Suppressor macrophage treated with lipopolysaccharide for 4 hours (primary cell): ENCODE results near the gene PADI2.
"Not testable (repeated sequence)": the region's sequence is repeated elsewhere in the genome, so short reads cannot be mapped to it uniquely, and the experiment has no call there.

Experiments
- DNase-seq: peaks from one replicate; pipeline ENCODE4 v3.0.0-alpha.2; 2020

The PADI2 gene

DNA sequence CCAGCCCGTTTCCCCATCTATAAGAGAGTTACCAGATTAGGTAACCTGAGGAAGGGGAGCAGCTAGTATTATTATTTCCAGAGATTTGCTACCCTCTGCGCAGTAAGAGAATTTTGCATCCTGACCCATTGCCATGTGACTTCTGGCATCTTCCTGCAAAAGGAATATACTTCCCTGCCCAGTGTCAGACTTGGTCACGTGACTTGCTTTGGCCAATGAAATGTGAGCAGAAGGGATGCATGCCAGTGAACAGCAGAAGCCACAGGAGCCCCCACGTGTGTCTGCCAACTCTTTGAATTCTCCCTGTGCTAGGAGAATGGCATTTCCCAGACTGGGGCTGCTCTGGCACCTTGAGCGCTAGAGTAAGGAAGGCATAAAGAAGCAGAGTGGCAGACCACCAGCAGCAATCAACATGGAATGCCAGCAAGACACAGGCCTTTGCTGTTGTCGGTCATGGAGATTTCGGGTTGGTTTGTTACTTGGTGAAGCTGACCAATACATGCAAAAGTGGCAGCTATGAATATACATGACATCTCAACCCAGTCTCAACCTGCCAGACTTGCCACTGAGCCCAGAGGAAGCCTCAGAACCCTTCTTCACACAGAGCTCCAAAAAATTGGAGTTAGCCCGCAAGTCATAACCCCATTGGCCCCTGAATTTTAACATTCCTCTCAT is 39.0 kb downstream of the PADI2 start:
- DNase-seq, result no peak

GRCh38 chr1:17078991-17079868 is 40.0 kb downstream of the PADI2 start:
- peak; percentile 57 for DNase-seq

- DNase-seq, result peak; percentile 71
Measured at GRCh38 chr1:17075470-17076255, 43.6 kb downstream of the PADI2 start.

DNA sequence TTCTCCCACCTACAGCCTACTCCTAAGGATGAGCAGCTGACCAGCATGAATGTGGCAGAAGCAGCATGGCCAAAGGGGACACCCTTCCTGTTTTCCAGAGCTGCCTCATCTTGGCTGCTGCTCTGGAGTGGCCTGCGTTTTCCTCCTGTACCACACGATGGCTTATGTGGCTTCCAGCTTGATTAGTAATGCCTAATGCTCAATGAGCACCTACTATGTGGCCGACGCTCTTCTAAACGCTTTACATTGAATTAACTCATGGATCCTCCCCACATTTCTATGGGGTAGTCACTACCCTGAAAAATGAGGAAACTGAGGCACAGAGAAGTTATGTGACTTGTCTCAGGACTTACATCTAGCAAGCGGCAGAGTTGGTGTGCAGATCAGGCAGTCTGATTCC is 47.5 kb downstream of the PADI2 start:
- DNase-seq, result no peak

- no peak for DNase-seq
Measured at GRCh38 chr1:17070163-17070525, 49.1 kb downstream of the PADI2 start.

DNA sequence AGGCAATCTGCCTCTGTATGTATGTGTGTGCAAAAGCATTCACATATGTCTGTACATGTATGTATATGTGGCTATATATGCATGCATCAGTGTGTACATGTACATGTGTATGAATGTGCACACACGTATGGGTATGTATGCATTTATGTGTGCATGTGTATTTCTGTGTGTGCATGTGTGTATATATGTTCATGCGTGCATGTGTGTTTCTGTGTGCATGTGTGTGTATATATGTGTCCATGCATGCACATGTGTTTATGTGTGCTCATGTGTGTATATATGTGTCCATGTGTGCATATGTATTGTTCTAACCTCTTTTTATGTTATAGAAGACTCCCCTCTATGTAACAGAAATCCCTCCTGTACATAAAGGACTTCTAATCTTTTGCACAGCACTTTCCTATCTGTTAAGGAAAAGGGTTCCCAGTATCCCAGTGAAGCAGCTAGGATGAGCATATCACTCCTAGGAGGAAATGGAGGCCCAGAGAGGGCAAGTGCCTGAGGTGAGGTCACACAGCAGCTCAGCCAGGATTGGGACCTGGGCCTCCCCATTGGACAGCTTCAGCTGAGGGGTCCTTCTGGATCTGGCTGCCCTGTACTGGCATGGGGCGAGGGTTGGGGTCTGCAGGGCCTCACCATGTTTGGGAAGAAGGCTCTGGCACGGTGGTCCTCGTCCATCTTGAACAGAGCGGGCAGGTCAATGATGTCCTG is 49.6 kb downstream of the PADI2 start:
- no peak for DNase-seq

- DNase-seq, result no peak
Measured at GRCh38 chr1:17068789-17069188, 50.5 kb downstream of the PADI2 start.

DNA sequence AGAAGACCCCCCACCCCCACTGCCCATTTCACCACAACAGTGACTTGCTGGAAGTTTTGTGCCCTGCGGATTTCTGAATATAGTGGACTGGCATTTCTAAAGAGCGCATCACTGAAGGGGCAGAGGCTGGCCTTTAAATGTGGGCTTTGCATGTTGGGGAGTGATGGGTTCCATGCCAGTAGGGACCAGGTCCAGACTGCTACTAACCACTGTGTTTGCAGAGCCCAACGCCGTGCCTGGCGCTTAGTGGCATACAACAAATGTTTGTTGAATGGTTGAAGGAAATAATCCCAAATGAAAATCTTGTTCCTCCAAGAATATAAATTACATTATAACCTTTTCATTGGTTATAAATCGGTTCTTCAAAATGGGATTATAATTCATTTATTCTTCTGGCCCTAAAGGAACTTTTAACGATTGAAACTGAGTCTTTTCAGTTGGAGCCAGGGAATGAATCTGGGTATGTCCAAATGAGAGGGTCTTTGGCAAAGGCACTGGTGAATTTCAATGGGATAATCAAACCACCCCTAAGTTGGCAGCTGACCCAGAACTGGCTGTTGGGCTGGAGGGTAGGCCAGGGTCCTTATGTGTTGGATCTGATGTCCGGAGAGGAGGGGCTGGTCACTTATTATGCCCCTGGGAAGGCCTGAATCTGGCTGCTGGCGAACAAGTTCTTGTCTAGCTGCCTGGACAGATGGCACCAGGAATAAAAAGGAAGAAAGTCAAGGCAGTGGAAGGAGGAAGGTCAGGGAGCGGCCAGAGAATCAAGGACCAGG is 51.6 kb downstream of the PADI2 start:
- DNase-seq, result no peak

- DNase-seq, result no peak
Measured at GRCh38 chr1:17067069-17067426, 52.2 kb downstream of the PADI2 start.

- DNase-seq, result peak; percentile 59
Measured at GRCh38 chr1:17066361-17067068, 52.7 kb downstream of the PADI2 start.

DNA sequence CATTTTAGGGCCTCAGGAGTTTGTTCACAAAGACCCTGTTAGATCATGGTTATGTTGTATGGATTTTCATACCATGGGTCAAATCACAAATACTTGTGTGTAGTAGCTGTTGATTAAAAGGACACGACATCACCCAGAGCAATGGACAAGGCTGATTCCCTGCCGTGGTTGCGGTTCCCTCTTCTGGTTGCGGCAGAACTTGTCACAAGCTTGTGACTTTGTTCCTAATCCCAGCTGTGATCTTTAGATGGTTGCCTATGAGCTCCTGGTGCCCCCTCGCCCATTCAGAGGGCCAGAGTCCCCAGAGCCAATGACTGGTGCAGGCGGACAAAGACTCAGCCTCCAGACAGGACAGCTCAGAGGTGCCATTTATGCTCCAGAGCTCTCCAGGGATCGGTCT is 53.6 kb downstream of the PADI2 start:
- DNase-seq, result peak; percentile 76

DNA sequence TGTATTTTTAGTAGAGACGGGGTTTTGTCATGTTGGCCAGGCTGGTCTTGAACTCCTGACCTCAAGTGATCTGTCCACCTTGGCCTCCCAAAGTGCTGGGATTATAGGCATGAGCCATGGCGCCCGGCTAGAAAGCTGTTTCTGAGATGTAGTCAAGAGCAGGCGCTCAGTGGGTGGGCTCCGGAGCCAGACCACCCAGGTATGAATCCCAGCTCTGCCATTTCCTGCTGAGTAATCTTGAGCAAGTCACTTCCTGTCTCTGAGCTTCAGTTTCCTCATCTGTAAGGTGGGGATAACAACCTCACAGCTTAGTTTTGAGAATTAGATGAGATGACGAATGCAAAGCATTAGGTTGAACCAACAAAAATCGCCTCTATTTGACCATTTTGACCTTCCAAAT is 56.5 kb downstream of the PADI2 start:
- DNase-seq, result not testable (repeated sequence)

- DNase-seq, result no peak
Measured at GRCh38 chr1:17061892-17062291, 57.4 kb downstream of the PADI2 start.

DNA sequence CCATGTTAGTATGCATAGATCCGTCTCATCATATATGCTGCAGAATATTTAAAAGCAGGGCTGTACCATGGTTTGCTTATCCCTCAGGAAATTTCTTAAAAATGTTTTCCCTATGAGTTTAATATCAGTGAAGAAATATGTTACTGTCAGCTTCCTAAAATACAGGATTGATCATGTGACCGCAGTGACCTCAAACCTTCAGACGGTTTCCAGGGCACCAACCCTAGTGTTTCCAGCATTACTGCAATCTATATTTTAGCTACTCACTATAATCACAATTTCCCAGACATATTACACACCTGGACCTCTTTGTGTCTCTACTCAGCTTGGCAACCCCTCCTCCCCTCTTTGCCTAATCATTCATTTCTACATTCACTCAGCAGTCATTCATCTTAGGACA is 57.8 kb downstream of the PADI2 start:
- peak; percentile 58 for DNase-seq

DNA sequence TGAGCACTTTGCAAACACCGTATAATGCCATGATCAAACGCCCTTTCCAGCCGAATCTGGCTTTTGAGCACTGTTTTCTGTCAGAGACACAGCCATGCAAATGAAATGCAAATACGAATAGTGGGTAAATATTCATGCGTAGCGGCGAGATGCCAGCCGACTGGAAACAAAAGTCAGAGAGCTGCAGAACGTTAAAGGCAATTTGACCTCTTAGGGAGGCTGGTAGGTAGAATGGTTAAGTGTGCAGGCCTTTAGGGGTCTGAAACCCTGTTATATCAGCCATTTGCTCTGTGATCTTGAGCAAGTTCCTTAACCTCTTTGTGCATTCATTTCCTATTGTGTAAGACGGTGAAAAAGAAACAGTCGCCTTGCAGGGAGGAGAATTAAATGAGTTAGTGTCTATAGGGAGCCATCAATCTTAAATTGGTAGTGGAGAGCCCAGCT is 58.9 kb downstream of the PADI2 start:
- peak; percentile 68 for DNase-seq

GRCh38 chr1:17059391-17060305 is 59.6 kb downstream of the PADI2 start:
- DNase-seq, result peak; percentile 82

GRCh38 chr1:17056551-17056950 is 62.7 kb downstream of the PADI2 start:
- no peak for DNase-seq

- DNase-seq, result no peak
Measured at GRCh38 chr1:17055801-17056200, 63.5 kb downstream of the PADI2 start.

DNA sequence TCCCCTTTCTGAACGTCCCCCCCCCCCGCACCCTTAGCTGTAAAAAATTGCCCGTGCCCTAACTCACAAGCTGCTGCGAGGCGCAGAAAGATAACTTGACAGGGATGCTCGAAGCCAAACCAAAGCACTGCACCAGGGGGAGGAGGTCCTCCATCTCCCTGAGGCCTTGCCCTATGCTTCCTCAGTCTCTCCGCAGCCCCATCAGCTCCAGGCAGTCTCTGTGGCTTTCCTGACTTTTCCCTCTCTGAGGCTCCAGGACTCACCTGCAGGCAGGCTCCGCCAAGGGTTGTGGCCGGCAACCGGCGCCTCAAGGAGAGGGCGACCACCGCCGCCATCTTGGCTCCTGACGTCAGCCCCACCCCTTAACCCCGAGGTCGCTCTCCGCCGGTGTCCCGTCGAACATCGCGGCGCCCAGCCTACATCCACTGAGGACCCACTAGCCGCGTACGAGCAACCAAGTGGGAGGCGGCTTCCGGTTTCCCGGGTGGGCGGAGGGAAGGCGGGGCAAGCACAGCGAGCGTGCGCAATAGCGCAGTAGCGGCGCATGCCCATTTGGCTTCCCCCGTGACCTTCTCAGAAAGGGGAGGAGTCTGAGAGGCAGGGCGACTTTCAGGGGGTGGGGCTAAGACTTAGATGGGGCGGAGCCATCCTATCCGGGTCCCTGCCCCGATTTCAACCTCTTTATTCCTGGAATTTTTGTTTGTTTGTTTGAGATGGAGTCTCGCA is 65.4 kb downstream of the PADI2 start, which contains the start of gene SDHB:
TSS of gene SDHB (minus strand) at position 348 of the 726 bp plus-strand sequence. CDS start at position 335, 13 bp downstream.
- DNase-seq, result peak; percentile 100
